ENCODE data around the gene MACROD2. TPM values are rescaled to one million over a fixed set of nuclear protein-coding genes. Genes with fewer than 3 reads are reported as not detected.

The MACROD2 gene
- total and polyA plus RNA-seq, 8 donors = 0.78 to 31.3 (median 10.9) TPM; not detected in 1

DNA sequence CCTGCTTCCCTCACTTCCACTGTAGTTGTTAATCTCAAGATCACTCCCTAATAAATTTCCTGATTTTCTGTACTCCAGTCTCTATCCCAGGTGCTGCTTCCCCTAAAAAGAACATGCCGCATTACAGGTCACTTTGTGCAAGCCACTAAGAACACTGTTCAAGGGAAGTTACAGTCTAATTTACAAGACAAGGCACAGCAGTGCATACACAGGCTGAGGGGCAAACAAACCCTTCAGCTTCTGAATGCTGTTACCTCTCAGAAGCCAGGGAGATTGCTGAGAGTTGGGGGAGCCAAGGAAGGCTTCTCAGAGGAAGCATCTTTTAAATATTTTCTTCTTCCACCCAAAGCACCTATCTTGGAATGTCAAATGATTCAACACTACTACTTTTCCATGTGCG lies 787.4 kb downstream of the MACROD2 start:
- no peak overlapping the region for H3K4me3 ChIP-seq
- no peaks in the 10 kb centered on the region for H3K9me3 ChIP-seq
- TF ChIP-seq POLR2AphosphoS5 (IDR thresholded peaks at IDR 0.05) = no peak
- TF ChIP-seq, protein P1, sequence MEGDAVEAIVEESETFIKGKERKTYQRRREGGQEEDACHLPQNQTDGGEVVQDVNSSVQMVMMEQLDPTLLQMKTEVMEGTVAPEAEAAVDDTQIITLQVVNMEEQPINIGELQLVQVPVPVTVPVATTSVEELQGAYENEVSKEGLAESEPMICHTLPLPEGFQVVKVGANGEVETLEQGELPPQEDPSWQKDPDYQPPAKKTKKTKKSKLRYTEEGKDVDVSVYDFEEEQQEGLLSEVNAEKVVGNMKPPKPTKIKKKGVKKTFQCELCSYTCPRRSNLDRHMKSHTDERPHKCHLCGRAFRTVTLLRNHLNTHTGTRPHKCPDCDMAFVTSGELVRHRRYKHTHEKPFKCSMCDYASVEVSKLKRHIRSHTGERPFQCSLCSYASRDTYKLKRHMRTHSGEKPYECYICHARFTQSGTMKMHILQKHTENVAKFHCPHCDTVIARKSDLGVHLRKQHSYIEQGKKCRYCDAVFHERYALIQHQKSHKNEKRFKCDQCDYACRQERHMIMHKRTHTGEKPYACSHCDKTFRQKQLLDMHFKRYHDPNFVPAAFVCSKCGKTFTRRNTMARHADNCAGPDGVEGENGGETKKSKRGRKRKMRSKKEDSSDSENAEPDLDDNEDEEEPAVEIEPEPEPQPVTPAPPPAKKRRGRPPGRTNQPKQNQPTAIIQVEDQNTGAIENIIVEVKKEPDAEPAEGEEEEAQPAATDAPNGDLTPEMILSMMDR (IDR thresholded peaks at IDR 0.05) = no peak
- no peaks in the 10 kb centered on the region for H3K27me3 ChIP-seq
- no peak for DNase-seq
- H3K27ac ChIP-seq = no peak overlapping the region
- H3K36me3 ChIP-seq = no peaks in the 10 kb centered on the region
- intact Hi-C loops (cut with DNase I; ENCODE audit: low total_unique reads) = no loop called here
- H3K4me1 ChIP-seq = peaks cover 0 to 10% (median 7%) of the 10 kb centered on the region in 4 donors
- 82 to 91% (median 87%) methylated on average over 2 of the region's 2 CpGs for WGBS, 5 donors

DNA sequence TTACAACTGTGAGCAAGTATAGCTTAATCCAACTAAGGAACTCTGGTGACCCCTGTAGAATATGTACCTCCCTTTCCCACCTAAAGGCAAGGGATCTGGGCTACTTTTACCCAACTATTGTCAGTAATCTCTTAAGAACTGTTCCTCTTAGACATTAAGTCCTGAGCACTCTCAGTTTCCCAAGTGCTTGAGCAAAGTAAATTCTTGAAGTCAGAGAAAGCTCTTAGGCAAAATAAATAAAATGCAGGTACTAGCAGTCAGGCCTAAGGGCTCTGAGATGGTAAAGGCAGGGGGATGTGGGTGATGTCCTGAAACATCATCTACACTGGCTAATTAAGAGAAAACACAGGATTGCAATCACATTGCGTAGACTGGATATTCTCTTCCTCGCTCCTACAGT lies 788.5 kb downstream of the MACROD2 start:
- Histone ChIP-seq H3K4me1 (peaks cover 0 to 10% (median 7%) of the 10 kb centered on the region in 4 donors), H3K27me3 (no peaks in the 10 kb centered on the region), H3K4me3 (no peak overlapping the region), H3K27ac (no peak overlapping the region), H3K36me3 (no peaks in the 10 kb centered on the region), H3K9me3 (no peaks in the 10 kb centered on the region)
- TF ChIP-seq, protein P1 (IDR thresholded peaks at IDR 0.05) = no peak
- TF ChIP-seq EP300 (IDR thresholded peaks at IDR 0.05) (no peak), POLR2AphosphoS5 (IDR thresholded peaks at IDR 0.05) (no peak), POLR2A (IDR thresholded peaks at IDR 0.05) (no peak)
- intact Hi-C loops (cut with DNase I; ENCODE audit: low total_unique reads) = no loop called here
- no peak for DNase-seq
- 90 to 98% (median 97%) methylated on average over 2 of the region's 2 CpGs for WGBS, 5 donors

- Histone ChIP-seq H3K27me3 (no peaks in the 10 kb centered on the region), H3K9me3 (no peaks in the 10 kb centered on the region), H3K4me1 (peaks cover 0 to 10% (median 7%) of the 10 kb centered on the region in 4 donors), H3K4me3 (no peak overlapping the region), H3K27ac (no peak overlapping the region), H3K36me3 (no peaks in the 10 kb centered on the region)
- peak in 1 of 2 donors; percentile 16 for DNase-seq
- 32 to 74% (median 38%) methylated on average over 3 of the region's 3 CpGs for WGBS, 5 donors
- TF ChIP-seq EP300 (IDR thresholded peaks at IDR 0.05) (no peak), POLR2A (IDR thresholded peaks at IDR 0.05) (no peak)
- intact Hi-C loops (cut with DNase I; ENCODE audit: low total_unique reads) = no loop called here
These were observed 789.9 kb downstream of the MACROD2 start for GRCh38 chr20:14785065-14785743.

GRCh38 chr20:14790190-14790589 lies 794.9 kb downstream of the MACROD2 start:
- 89 to 98% (median 92%) methylated on average over 2 of the region's 2 CpGs for WGBS, 5 donors
- DNase-seq = no peak
- H3K36me3 ChIP-seq = no peaks in the 10 kb centered on the region
- peaks cover 0 to 2% (median 2%) of the 10 kb centered on the region in 4 donors for H3K4me1 ChIP-seq
- intact Hi-C loops (cut with DNase I; ENCODE audit: low total_unique reads) = no loop called here
- TF ChIP-seq POLR2AphosphoS5 (IDR thresholded peaks at IDR 0.05) = no peak
- no peak for TF ChIP-seq POLR2A (IDR thresholded peaks at IDR 0.05)
- no peak for TF ChIP-seq EP300 (IDR thresholded peaks at IDR 0.05)
- TF ChIP-seq, protein P1 (IDR thresholded peaks at IDR 0.05) = no peak
- no peak overlapping the region for H3K4me3 ChIP-seq
- H3K27ac ChIP-seq = no peak overlapping the region
- no peaks in the 10 kb centered on the region for H3K9me3 ChIP-seq
- H3K27me3 ChIP-seq = no peaks in the 10 kb centered on the region
